GM12872 (cell line): ENCODE results near the gene GORASP1.

Experiments
- CTCF ChIP-seq: IDR thresholded peaks from 3 replicates; pipeline ENCODE4 v1.5.1; 2011; ENCODE audit warnings: low read depth, mild to moderate bottlenecking, low read length, moderate library complexity; ENCODE audit not compliant: insufficient read depth

The GORASP1 gene

GRCh38 chr3:39088889-39089288, 18.5 kb downstream of the GORASP1 start:
- no peak for TF ChIP-seq CTCF

GRCh38 chr3:39088456-39088855, 19.0 kb downstream of the GORASP1 start:
- no peak for TF ChIP-seq CTCF

- no peak for TF ChIP-seq CTCF
These were observed 21.3 kb downstream of the GORASP1 start for GRCh38 chr3:39086144-39086543.

GRCh38 chr3:39082666-39083313, 24.6 kb downstream of the GORASP1 start:
- no peak for TF ChIP-seq CTCF

GRCh38 chr3:39080026-39080425, 27.4 kb downstream of the GORASP1 start:
- no peak for TF ChIP-seq CTCF

GRCh38 chr3:39079530-39079929, 27.9 kb downstream of the GORASP1 start:
- no peak for TF ChIP-seq CTCF

GRCh38 chr3:39075910-39076309, 31.5 kb downstream of the GORASP1 start:
- TF ChIP-seq CTCF: no peak
